ENCODE results near the gene USP27X. TPM values are rescaled to one million over a fixed set of nuclear protein-coding genes. Genes with fewer than 3 reads are reported as not detected.

Gene USP27X
- 3.9 TPM for polyA plus RNA-seq (2013, experiment 1 of 2; ENCODE audit: insufficient read length)
- 3.8 TPM for polyA plus RNA-seq (2013, experiment 2 of 2; ENCODE audit: insufficient read length)

DNA sequence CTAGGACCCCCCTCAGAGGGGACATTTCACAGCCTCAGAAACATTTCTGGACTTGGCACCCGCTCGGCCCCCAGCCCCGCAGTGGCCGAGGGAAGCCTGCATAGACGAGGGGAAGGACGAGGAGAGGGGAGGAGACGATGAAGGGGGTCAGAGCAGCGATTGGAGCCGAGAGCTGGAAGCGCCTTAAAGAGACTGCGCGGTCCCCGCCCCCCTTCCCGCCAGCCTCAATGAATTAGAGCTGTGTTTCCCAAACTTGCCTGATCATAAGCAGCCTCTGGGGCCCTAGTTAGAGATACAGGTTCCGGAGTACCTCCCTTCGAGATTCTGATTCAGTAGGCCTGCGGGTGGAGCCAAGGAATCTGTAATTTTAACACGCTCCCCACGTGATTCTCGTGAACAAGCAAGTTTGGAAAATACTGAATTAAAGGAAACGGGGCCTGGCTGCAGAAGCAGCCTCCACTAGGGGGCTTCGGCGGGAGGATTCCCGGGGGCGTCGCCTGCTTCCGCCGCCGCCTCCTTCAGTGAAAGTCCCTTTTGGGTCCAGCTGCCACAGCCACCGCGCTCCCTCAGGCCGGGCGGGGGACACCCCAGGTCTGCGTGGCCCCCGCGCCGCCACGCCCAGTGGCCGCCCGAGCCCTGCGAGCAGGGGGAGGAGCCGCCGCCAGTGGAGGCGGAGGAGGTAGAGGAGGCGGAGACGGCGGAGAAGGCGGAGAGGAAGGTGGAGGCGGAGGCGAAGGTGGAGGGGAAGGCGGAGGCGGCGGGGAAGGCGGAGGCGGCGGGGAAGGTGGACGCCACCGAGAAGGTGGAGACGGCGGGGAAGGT is at the start of gene USP27X:
Gene USP27X (plus strand): TSS at position 651 of the 822 bp plus-strand sequence. CDS start 824 bp downstream, outside the sequence.
- DNase-seq, result peak; percentile 86

DNA sequence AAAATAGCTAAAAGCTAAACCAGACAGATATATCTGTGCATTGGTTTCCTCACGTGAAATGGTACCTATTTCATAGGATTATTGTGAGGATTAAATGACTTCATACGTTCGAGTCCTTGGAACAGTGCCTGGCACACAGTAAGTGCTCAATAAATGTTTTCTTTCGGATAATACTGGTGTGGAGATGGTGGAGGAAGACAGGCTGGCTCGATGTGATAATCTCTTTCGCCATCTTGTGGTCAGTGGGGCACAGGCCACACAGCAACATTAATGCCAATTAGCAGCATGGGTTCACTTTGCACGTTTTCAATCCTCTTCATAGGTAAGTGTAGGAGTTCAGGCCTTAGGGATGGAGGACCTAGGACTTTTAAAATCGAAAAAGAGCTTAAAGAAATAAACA is 40.9 kb upstream of the USP27X start:
- DNase-seq, result peak; percentile 5

DNA sequence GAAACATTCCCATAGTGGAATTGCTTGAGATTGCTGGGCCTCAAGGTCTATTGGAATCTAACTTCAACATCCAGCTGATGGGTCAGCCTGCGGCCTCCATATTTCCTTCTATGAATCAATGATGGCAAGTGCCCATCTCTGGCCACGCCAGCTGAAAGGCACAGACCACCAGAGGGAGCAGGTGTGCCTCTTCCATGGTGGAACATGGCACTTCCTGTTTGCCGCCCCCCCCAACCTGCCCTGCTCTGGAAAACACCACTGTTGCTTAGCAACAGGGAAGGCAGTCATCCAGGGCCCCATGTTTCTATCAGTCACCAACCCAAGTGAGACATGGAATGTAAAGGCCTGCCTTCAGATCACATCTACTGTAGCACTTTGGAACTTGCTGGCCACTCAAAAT is 38.6 kb upstream of the USP27X start:
- peak; percentile 38 for DNase-seq

DNA sequence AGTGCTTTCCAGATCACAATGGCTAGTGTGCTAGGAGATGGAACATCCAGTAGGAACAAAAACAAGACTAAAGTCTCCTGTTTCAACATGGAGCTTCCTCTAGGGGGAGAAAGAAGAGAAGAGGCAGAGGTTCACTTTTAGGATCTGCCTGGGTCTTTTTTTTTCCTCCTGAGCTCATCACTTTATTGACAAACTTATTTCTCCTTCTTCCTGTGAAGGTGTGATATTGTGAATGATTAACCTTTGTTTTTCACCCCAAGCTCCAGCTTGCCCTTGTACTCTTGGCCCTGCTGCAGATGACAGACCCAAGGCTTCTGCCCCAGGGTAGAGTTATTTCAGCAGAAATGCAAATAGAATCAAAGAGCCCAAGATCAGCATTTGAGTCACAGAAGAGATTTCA is 36.7 kb upstream of the USP27X start:
- no peak for DNase-seq

DNA sequence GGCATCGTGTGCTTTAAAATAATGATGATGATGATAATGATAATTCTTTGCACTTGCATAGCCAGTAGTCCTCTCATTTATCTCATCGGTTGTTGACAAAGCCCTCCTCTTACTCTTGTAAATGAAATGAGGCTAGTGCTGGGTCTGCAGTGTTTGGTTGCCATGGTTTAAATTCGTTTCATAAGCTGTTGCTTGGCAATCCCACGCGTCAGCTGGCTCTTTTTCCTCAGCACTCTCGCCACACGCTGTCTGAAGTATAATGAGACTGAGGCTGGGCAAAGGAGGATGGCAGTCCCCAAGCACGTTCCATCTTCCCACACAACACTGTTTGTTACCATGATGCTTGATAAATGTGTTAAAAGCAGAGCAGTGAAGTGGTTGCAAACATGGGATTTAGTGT is 34.7 kb upstream of the USP27X start:
- no peak for DNase-seq

DNA sequence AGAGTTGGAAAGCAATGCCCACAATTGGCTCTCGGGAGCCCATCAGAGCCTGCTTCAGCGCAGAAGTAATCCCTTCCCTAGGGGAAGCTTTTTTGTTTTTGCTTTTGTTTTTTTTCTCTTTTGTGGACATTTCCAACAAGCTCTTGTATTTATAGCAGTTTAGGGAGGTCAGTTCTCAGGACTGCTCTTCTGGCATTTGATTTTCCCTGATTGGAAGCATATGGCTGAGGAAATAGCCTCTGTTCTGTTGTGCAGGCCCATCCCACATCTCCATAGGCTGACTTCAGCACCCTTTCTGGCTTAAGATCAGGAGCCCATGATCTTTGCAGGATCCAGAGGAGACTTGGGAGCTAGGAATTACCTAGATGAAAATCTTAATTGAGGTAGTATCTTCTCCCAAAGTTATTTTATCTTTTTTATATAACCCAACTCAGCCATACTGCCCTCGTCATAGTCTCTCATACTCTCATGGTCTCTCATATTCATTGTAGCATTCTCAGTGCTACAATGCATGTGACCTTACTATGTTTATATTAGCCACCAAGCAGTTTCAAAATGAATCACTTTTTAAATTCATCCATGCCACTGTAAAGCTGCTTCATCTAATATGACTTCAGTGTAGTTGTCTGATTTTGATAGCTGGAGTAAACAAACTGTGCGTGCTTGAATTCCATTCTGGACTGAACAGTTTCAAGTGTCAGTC is 33.4 kb upstream of the USP27X start:
- no peak for DNase-seq

DNA sequence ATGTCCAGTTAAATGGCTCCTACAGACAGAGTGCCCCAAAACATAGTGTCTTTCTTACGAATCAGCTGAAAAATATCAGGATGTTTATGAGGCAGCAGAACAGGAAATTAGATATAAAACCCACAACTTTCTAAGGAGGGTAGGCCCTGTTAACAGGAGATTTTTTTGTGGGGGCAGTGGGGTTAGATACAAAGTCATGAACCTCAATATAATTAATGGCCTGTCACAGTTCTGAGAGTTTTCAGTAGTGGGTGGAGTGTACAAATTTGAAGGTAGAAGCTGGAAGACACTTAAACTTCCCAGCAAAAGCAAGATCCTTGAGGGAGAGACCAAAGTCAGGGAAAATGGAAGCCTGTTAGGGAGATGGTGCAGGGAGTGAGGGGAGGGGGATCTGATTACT is 32.8 kb upstream of the USP27X start:
- no peak for DNase-seq

DNA sequence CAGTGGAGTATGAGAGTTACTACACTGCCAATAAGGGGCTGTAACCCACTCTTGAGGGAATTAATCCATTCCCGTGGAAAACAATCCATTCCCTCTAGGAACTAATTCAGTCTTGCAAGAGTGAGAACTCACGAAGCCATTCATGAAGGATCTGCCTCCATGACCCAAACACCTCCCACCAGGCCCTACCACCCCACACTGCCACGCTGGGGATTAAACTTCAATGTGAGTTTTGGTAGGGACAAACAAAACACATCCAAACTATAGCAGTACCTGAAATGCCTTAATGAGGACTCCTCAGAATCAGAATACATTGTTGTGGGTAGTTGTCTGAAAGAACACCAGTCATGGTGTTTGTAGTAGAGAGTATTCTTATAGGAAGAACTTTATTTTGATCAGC is 31.0 kb upstream of the USP27X start:
- DNase-seq, result no peak

DNA sequence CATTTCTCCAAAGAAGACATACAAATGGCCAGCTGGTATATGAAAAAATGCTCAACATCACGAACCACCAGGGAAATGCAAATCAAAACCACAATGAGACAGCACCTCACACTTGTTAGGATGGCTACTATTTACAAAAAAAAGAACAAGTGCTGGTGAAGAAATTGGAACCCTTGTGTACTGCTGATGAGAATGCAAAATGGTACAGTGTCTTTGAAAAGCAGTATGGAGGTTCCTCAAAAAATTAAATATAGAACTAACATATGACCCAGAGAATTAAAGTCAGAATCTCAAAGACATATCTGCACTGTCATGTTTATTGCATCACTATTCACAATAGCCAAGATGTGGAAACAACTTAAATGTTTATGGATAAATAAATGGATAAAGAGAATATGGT is 29.3 kb upstream of the USP27X start:
- no peak for DNase-seq

DNA sequence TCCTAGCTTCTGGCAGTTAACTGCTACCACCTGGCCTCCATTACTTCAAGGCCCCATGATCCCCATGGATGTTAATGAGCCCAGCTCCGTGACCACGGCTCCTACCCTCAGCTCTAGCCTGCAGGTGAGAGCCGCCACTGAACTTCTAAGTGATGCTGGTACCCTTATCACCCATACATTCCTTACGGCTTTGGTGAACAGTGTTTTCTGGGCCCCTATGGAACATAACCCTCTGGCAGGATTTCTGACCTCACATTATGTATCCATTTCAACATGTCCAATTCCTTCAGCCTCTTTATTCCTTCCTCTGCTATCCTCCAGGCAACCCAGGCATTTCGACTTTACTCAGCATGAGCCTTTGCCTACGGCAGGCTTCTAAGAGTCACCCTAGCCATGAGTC is 25.6 kb upstream of the USP27X start:
- DNase-seq, result no peak

DNA sequence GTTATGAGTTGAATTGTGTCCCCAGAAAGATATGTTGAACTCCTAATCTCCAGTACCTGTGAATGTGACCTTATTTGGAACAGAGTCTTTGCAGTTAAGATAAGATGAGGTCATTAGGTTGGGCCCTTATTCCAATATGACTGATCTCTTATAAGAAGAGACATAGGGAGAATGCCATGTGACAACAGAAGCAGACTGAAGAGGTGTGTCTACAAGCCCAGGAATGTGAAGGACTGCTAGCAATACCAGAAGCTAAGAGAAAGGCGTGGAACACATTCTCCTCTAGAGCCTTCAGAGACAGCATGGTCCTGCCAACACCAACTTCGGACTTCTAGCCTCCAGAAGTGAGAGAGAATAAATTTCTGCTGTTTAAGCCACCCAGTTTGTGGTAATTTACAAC is 22.5 kb upstream of the USP27X start:
- DNase-seq, result no peak

DNA sequence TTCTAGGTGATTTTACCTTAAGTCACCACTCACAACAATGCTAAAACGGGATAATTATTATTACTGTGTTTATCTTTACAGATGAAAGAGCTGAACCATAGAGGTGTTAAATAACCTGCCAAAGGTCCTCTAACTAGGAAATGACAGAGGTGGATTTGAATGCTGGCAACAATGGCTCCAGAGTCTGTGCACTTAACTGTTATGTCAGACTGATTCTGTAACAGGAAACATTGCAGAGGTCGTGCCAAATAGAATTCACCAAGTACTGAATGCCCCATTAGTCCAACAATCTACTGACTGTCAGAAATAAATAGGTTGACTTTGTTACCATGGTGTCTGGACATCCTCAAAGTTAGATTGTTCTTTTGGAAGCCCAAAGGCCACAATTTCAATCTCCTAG is 20.9 kb upstream of the USP27X start:
- no peak for DNase-seq

DNA sequence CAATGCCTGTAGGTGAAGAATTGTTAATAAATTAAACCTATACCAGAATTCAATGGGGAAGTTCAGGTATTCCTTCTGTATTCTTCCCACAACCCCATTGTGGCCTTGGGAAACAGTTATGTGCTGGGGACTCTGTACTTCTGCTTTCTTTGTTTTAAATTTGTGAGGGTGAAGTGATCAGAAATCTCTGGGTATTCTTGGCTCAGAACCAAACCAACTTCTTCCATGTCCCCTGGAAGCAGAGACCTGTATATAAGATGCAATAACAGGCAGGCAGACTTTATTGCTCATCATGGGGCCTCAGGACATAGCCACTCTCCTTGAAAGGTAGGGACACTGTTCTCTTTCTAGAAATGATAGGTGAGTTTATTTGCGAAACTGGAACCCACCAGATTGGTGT is 19.8 kb upstream of the USP27X start:
- DNase-seq, result no peak

DNA sequence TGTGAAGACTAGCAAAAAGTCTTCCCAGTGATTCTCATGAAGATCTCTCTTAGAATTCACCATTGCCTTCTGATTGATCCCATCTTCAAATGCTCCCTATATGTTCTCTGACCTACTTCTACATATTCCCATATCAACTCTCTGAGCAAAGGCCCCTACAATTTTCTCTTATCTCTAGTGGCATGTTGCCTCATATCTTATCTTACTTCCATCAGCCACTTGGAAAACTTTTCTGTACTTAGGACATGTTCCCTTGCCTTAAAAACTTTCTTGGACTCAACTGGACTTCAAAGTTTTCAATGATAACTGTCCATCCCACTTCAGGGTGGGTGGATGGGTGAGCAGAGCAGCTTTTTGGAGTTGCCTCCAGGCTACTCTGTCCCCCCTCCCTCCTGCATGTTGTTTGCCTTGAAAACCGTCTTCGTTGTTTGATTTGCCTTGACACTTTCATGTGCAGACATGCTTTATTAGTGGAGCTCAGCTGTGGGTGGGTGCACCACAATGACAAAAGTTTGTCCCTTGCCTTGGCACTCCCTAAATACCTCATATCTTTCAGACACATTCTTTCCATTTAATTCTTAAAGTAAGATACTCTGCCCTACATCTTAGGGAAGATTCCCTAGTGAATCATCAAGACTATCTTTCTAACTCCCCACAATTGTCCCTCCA is 18.3 kb upstream of the USP27X start:
- no peak for DNase-seq

DNA sequence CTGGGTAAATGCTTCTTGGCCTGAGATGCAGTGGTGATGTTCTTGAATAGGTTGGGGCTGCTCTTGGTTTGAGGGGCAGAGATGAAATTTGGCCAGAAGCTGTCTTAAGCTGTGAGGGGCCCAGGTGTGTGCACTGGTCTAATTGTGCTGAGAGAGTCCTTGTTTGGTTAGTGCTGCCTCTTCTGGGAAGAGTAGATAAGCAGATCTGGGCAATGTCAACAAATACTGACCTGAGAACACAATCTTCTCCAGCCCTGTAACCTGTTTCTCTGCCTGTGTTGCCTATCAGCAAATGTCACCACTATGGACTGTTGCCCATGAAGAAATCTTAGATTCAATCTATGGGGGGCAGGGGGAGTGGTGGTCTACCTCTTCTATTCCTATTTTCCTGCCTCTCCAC is 17.2 kb upstream of the USP27X start:
- no peak for DNase-seq

DNA sequence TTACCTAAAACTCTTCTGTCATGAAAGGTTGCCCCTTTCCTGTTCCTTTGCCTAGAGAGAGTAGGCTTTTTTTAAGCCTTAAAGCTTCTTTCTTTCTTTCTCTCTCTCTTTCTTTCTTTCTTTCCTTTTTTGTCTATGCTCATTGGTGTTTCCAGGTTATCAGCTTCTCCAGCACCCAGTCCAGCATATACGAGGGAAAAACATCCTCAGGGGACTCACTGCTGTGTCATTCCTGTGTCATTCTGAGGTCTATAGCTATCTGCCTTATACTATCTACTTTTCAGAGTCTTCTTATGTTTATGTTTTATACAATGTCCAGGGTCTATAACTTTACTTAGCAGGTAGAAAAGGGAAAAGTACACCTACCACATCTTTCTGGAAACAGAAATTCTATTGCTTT is 10.5 kb upstream of the USP27X start:
- no peak for DNase-seq

DNA sequence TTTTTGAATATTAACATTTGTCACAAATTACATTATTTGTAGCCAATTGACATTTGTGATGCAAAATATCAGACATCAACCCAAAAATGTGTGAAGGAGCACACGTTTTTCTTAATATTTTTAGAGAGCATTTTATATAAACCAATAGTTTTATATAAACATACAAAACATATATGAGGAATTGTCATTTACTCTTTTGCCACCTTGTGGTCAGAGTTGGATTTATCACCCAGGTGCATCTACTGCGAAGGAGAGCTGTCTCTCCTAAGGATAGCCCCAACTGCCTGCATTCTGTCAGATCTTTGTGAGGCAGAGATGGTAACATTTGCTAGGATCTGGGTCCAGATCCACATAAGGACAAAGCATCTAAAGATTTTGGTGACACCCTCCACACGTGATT is 2.5 kb upstream of the USP27X start:
- peak; percentile 6 for DNase-seq

DNA sequence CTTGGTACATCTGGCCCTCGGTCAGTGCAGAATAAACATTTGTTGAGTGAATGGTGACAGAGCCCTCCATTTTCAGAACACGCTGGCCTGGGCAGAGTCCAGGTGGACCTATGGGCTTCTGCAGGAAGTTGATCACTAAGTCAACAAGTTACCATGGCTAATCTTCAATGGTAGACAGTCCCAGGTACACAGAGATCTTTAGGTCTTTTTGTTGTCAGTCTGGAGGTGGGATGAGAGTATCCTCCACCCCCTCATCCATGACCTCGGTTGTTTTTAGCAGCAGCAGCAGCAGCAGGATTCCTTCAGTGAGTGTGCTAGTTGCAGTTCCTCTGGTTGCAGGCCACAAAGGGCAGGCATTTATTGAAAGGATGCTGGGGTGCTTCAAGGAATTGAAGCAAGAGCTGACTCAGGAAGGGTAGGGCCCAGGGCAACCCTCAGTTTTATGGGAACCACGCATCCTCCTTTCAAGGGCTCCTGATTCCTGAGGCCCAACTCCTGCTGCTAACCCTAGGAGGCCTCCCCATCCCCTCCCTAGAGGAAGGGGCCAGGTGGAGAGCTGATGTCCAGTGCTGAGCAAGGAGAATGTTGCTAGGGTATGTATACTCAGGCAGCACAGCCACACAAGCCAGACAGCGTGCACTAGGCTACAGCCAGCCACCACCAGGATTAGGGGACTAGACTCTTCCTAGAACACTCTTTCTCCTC is 1.7 kb upstream of the USP27X start:
- DNase-seq, result no peak

DNA sequence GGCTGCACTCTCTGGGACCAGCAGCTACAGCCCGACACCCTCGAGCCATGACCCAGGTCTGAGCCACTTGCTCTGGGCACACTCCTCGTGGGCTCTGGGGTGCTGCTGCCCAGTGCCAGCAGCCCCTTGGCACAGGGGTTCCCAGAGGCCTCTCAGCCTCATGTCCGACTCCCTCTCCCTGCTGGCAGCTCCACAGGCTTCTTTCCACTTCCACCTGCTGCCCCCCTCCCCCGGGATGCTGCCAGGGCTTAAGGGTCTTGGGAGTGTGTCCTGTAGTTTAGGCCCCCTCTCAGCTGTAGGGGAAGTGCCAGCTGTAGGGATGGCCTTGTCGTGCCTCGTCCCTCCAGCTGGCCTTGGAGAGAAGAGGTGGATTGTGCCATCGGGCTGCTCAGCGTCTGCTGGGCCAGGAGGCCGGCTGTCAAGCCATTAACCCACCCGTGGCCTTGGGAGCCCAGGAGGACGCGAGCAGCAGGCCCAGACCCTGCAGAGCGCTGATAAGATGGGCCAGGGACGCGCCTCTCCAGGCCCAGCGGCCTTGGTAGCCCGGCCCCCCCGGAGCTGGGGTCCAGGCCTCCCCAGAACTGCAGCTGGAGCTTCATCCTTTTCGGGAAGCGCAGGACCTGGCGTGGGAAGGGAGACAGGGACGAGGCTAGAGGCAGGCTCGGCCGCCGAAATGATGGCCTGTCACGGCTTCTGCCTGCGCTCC is 1.0 kb upstream of the USP27X start:
- DNase-seq, result no peak

DNA sequence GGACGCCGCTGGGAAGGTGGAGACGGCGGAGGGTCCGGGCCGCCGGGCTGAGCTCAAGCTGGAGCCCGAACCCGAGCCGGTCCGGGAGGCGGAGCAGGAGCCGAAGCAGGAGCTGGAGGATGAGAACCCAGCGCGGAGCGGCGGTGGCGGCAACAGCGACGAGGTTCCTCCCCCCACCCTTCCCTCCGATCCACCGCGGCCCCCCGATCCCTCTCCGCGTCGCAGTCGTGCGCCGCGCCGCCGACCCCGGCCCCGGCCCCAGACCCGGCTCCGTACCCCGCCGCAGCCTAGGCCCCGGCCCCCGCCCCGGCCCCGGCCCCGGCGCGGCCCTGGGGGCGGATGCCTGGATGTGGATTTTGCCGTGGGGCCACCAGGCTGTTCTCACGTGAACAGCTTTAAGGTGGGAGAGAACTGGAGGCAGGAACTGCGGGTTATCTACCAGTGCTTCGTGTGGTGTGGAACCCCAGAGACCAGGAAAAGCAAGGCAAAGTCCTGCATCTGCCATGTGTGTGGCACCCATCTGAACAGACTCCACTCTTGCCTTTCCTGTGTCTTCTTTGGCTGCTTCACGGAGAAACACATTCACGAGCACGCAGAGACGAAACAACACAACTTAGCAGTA is 483 bp downstream of the USP27X start:
- DNase-seq, result peak; percentile 6

DNA sequence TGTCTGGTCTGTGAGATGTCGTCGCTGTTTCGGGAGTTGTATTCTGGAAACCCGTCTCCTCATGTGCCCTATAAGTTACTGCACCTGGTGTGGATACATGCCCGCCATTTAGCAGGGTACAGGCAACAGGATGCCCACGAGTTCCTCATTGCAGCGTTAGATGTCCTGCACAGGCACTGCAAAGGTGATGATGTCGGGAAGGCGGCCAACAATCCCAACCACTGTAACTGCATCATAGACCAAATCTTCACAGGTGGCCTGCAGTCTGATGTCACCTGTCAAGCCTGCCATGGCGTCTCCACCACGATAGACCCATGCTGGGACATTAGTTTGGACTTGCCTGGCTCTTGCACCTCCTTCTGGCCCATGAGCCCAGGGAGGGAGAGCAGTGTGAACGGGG is 1.4 kb downstream of the USP27X start:
- DNase-seq, result no peak
